Activated CD8-positive, alpha-beta memory T cell treated with anti-CD3 and anti-CD28 coated beads for 48 hours (primary cell): ENCODE measurements around the gene MPHOSPH6.
"Not testable (repeated sequence)": the region's sequence is repeated elsewhere in the genome, so short reads cannot be mapped to it uniquely, and the experiment has no call there.

Experiments
- DNase-seq, 3 experiments: peaks; one replicate each; pipeline ENCODE4 v3.0.0-alpha.2; 2020; ENCODE audit warnings: low read depth in 2 of 3, low spot score in 2 of 3

MPHOSPH6 gene

DNA sequence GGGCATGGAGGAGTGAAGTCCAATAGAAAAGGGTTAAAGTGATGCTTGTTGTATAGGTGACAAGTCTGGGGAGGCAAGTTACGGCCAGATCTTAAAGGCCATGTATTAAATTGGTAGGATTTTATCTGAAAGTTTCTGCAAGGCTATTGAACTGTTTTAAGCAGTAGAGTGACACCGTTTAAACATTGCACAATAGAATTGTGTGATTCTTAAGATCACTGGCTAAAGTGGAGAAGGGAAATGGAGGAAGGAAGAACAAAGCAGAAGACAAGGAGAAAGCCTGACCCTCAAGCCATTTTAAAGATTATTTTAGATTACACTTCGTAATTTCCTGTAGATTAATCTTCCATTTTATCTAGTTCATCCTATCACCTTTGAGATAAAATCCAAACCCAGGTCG, 5.6 kb upstream of the MPHOSPH6 start:
- no peak for DNase-seq

GRCh38 chr16:82167670-82168069, 2.4 kb downstream of the MPHOSPH6 start:
- DNase-seq, result no peak

GRCh38 chr16:82160226-82160625, 9.8 kb downstream of the MPHOSPH6 start:
- no peak for DNase-seq

DNA sequence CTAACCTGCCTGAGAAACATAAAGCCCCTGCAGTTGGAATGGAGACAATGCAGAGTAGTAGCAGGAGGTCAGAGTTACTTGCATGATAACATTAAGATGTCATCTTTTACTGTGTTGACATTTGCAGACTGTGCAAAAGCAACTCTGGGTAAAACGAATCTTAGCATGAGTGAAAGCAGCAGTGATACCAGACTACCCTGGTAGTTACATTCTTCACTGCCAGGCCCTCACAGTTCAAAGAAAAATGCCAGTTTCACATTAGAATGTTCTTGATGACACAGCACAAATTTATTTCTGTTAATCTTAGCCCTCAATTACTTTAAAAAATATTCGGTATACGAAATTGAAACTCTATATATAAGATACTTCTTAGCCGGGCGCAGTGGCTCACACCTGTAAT, 12.2 kb downstream of the MPHOSPH6 start:
- DNase-seq, result no peak

GRCh38 chr16:82157534-82157812, 12.6 kb downstream of the MPHOSPH6 start:
- no peak for DNase-seq

DNA sequence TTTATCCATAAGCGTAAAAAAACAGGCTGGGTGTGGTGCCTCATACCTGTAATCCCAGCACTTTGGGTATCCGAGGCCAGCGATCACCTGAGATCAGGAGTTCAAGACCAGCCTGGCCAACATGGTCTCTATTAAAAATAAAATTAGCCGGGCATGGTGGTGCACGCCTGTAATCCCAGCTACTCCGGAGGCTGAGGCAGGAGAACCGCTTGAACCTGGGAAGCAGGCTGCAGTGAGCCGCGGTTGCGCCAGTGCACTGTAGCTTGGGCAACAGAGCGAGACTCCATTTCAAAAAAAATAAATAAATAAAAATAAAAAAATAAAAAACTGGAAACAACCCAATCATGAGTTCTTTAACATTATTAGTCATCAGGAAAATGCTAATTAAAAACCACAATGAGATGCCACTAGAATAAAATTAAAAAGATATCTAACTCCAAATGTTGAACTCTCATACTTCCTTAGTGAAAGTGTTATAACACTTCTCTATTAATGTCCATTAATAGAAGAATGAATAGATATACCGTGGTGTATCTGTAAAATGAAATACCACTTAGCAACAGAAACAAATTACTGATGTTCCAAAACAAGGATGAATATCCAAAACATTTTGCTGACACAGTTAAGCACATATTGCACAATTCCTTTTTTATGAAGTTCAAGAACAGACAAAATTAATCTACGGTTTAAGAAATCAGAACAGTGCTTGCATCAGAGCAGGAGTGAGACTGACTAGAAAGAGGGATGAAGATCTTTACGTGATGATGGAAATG, 13.1 kb downstream of the MPHOSPH6 start:
- no peak for DNase-seq

DNA sequence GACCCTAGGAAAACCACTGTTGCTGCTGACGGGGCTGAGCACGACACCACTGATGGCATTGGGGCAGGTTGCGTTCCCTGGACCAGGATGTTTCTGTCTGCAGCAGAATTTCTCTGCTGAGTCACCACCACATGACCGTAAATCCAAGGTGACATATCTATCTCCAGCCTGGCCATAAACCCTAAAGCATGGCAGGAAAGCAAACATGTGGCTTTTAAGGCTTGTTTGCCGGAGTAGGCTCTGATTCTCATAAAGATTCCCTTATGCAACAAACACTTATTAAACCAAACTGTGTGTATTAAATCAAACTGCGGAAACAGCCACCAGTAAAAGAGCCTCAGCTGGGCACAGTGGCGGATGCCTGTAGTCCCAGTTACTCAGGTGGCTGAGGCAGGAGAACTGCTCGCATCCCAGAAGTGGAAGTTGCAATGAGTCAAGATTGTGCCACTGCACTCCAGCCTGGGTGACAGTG, 17.3 kb downstream of the MPHOSPH6 start:
- no peak for DNase-seq

DNA sequence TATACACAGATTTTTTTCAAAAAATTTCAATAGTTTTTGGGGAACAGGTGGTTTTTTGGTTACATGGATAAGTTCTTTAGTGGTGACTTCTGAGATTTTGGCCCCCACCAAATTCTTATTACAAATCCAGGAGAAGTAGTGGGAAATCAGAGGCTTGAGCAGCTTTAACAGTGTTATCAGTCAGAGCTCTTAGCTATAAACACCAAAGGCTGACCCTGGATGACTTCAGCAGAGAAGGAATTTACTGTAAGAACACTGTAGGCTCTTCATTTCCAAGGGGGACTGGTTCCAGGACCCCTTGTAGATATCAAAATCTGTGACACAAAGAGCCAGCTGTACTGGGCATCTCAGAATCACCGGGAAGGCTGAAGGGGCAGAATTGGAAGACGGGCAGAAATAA, 17.8 kb downstream of the MPHOSPH6 start:
- DNase-seq, result no peak

DNA sequence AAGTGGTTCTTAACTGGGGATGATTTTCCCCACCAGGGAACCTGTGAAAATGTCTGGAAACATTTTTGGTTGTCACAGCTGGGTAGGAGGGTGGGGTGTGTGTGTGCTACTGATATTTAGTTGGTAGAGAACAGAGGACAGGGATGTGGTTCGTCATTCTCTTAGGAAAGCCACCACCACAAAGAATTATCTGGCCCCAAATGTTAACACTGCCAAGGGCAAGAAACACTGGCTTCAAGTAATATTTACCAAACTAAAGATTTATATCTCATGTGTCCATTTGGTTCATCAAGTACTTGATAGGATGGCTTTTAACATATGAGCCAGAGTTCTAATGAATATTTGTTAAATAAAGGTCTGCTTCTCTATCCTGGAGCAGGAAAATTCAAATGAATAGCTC, 19.5 kb downstream of the MPHOSPH6 start:
- DNase-seq, result no peak

DNA sequence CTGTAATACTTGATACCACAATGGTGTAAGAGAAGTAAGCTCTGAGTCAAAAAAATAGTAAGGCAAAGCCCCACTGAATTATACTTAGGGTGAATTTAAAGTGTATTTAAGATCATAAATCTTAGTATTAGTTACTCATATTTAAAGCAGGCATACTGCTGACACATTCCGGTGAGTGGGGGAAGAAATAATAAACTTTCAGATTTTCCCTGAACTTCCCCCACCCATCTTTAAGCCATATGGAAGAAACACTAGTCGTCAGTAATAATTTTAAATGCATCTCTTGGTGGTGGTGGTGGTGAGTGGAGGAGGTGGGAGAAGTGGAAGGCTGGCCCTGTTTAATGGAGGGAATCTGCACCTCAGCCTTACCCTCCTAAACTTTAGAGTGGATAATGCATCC, 20.5 kb downstream of the MPHOSPH6 start:
- no peak for DNase-seq

DNA sequence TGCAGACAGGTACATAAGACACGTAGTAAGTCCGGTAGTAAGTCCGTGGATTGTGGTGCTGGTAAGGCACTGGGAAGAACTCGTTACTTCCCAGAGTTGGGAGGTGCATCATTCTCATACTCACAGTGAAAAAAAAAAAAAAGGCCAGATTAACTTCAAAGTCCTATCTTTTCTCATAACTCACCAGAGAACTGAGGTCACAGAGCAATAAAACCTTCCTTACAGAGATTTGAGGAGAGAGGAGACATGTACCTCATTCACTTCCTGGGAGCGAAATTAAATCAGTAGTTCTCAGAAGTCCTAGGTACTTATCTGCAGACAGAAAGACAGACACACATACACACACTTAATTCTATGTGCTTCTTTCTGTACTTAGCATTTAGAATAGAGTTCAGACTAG, 22.5 kb downstream of the MPHOSPH6 start:
- DNase-seq, result no peak

GRCh38 chr16:82146957-82147356, 23.1 kb downstream of the MPHOSPH6 start:
- DNase-seq, result no peak

DNA sequence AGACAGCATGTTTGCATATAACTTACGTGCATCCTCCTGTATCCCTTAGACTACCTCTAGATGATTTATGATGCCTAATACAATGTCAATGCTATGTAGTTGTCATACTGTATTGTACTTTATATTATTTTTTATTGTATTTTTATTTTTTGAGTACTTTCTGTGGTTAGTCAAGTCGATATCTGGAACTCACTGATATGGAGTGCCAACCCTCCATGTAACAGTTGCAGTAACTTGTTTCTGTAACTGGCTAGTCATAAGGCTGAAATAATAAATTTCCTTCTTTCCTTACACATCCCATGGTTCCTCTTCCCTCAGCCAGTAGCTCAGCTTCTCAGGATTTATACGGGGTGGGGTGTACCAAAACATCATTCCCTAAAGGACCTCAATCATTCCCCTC, 23.5 kb downstream of the MPHOSPH6 start:
- no peak for DNase-seq

DNA sequence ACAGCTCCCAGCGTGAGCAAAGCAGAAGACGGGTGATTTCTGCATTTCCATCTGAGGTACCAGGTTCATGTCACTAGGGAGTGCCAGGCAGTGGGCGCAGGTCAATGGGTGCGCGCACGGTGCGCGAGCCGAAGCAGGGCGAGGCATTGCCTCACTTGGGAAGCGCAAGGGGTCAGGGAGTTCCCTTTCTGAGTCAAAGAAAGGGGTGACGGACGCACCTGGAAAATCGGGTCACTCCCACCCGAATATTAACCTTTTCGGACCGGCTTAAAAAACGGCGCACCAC, 30.8 kb downstream of the MPHOSPH6 start:
- DNase-seq, result not testable (repeated sequence)

DNA sequence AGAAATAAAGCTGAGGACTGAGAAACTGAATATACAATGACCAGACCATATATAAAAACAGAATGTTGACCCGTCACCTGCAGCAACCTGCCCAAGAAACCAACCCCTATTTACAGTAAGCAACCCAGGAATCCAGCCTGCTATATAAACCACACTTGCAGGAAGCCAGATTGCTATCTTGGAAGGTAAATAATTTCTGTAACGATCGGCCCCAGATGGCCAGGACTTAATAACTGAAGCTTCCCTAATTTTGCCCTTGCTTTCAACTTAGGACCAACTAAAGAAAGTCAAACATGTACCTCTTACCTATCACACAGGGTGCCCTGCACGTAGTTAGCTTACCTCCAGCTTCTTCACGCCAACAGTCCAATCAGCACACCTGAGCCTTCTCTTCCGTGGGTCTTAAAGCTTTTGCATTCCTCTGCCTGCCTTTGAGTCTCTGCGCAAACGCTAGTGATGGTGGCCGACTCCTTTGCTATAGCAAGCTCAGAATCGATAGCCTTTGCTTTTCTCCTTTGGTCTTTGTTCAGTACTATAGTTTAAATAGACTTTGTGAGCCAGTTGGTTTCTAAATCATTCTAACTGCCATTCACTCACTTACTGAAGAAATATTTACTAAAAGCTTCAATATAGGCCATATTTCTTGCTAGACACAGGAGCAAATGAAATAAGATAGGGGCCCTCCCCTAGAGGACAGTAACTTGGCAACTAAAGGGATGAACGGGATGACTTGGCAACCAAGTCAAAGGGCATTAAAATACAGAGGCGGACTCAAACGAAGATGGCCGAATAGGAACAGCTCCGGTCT, 31.3 kb downstream of the MPHOSPH6 start:
- DNase-seq, result no peak

DNA sequence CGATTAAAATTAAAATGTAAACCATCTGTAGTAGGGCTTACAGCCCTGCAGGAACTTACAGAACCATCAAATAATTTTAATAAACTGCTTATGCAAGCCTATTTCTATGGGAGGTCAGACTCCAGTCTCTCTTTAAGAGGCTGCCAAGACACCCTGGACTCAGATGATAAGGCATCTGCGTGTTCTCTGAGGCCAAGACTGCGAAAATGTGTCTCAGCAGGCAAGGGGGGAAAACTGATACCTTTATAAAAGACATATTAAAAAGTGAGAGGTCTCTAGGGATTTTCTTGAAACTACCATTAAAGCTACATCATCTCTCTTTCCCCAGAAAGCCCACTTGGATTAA, 32.2 kb downstream of the MPHOSPH6 start:
- no peak for DNase-seq

DNA sequence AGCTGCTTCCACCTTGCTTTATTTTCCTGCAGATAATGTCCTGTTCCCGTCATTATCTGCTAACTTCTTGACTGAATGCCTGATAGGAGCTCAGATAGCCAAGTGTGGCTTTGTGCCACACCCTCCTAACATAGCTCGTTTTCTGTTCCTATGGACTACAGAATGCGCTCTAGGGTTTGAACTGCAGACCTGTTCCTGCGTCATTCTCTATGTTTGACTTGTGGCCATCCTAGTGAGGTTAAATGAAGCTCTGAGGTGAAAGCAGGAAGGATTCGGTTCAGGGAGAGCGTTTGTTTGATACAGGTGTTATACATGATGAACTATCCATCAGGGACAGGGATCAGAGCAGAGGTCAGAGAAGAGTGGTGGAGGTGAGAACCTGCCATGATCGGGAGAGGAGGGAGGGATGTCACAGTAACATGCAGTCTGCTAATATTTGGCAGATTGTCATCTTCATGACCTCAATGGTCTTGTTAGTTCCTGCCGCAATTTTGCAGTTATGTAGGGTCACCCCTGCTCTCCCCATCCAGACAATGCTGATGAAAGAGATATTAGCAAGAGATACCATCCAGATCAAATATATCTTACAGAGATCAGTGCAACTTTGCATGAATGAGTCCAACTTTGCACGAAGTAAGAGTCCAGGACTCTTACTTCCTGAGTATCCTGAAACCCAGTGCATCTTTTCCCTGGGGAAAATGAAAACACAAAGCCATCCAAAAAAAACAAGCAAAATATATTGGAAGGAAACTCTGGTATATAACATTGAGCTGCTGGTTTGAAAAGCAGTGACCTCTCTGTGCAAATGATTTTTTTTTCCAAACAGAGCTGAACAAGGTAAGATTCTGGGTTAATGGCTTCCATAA, 32.8 kb downstream of the MPHOSPH6 start:
- DNase-seq, result no peak

- DNase-seq, result no peak
Observed at GRCh38 chr16:82135844-82136243, 34.2 kb downstream of the MPHOSPH6 start.

DNA sequence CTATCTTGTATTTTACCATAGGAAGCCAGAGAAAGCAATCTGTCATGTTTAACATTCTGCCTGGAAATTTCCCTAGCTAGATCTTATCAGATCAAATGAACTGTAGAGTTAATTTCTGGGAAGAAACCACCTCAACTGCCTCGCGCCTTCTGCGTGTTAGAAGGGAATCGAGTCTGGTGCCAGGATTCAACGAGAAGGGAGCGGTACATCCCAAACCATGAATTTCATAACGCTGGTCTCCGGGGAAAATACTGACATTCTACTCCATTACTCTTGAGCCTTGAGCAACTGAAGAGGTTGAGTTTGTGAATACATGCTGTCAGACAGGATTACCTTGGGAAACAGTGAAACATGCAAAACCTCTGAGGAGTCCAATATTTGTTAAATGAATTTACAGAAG, 35.2 kb downstream of the MPHOSPH6 start:
- DNase-seq, result no peak

DNA sequence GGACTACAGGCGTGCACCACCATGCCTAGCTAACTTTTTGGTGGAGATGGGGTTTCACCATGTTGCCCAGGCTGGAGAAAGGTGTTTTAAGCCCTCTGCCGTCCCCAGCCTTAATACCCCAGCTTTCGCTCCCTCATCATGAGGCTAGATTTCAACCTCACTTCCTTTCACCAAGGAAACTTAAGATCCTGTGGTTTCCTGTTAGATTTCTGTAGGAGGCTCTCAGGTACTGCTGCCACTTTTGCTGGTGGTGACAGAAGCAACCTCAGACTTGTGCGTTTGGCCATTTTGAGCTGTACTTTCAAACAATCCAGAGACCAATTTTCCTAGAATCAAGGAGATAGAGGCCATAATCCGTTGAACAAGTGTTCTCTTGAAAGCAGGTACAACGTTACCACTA, 36.2 kb downstream of the MPHOSPH6 start:
- DNase-seq, result no peak

DNA sequence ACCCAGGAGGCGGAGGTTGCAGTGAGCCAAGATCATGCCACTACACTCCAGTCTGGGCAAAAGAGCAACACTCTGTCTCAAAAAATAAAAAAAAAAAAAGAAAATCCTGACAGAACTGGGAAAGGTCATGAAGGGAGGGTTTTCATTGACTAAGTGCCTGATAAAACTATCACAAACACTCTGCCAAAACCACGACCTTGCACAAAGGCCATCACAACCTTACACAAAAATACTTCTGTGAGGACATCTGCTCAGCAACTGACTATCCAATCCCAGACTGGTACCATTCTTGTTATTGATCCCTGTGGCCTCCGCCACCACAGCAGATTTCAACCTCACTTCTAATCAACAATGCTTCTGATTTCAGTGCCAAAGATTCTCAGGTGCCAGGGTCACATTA, 40.1 kb downstream of the MPHOSPH6 start:
- no peak for DNase-seq

- no peak for DNase-seq
Observed at GRCh38 chr16:82124651-82125050, 45.4 kb downstream of the MPHOSPH6 start.
